Tibial artery (tissue), 4 donors: Measurements from ENCODE around the gene SNRK.

Experiments
- DNase-seq, 2 donors: peaks; one replicate each; pipeline ENCODE4 v3.0.0-alpha.2; 2019
- H3K27ac ChIP-seq, 2 donors: fragments of 200-600 bp; sonication (generic) in 1 of 2; 1 replicate in 1 of 2; 2 replicates in 1 of 2; pipeline ENCODE4 v1.5.1; 2018 to 2019; ENCODE audit warnings: mild to moderate bottlenecking in 1 of 2
- H3K27me3 ChIP-seq, 2 donors: fragments of 200-600 bp; sonication (generic) in 1 of 2; one replicate each; pipeline versions ENCODE4 v1.5.1 to v1.6.0; 2016 to 2019
- H3K36me3 ChIP-seq, 3 donors: fragments of 200-600 bp; sonication (generic) in 2 of 3; one replicate each; pipeline ENCODE4 v1.5.1; 2016 to 2019; ENCODE audit warnings: mild to moderate bottlenecking in 2 of 3
- H3K4me1 ChIP-seq, 4 donors: fragments of 200-600 bp; sonication (generic) in 2 of 4; 1 replicate in 3 of 4; 2 replicates in 1 of 4; pipeline ENCODE4 v1.5.1; 2016 to 2019
- H3K4me3 ChIP-seq, 2 donors: fragments of 200-600 bp; sonication (generic) in 1 of 2; 1 replicate in 1 of 2; 2 replicates in 1 of 2; pipeline ENCODE4 v1.5.1; 2018 to 2019; ENCODE audit warnings: mild to moderate bottlenecking in 2 of 2
- H3K9me3 ChIP-seq, 3 donors: fragments of 200-600 bp; sonication (generic) in 1 of 3; one replicate each; pipeline ENCODE4 v1.5.1; 2016 to 2019
- intact Hi-C: fragments of 100-400 bp; cut with DNase I; formaldehyde crosslinking; loops from one replicate; pipeline ENCODE4 v1.15.0; 2023; ENCODE audit warnings: low total_unique reads
- TF ChIP-seq, protein P1 (sequence below), 2 experiments: fragments of 200-600 bp in 1 of 2; fragments of 450-650 bp in 1 of 2; IDR thresholded peaks; one replicate each; pipeline ENCODE4 v1.5.1; 2017 to 2019; ENCODE audit warnings: antibody characterized with exemption in 2 of 2, mild to moderate bottlenecking in 1 of 2, moderate library complexity in 1 of 2

The SNRK gene

DNA sequence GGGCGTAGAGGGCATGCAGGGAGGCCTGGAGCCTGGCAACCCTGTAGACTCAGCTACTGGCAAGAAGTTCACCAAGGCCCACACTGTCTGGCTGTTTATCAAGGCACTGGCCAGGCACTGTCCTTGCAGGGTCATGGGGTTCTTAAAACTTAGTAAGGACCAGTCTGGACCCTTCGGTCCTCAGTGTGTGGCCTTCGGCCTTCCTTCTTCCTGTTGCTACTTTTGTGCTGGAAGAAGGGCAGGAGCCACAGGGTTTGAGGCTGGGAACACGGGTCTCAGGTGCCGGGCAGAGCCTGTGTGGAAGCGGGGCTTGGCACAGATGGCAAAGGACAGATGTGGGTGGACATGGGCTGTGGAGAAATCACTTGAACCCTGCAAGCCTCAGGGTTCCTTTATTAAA, 76.6 kb downstream of the SNRK start:
- DNase-seq: no peak
- Histone ChIP-seq H3K4me1 (peaks cover 0 to 16% (median 10%) of the 10 kb centered on the region in 4 donors), H3K4me3 (no peak overlapping the region), H3K27ac (no peak overlapping the region), H3K27me3 (no peaks in the 10 kb centered on the region), H3K9me3 (no peaks in the 10 kb centered on the region), H3K36me3 (peaks cover 0 to 25% (median 8%) of the 10 kb centered on the region in 3 donors)
- intact Hi-C loops: no loop called here
- TF ChIP-seq, protein P1, sequence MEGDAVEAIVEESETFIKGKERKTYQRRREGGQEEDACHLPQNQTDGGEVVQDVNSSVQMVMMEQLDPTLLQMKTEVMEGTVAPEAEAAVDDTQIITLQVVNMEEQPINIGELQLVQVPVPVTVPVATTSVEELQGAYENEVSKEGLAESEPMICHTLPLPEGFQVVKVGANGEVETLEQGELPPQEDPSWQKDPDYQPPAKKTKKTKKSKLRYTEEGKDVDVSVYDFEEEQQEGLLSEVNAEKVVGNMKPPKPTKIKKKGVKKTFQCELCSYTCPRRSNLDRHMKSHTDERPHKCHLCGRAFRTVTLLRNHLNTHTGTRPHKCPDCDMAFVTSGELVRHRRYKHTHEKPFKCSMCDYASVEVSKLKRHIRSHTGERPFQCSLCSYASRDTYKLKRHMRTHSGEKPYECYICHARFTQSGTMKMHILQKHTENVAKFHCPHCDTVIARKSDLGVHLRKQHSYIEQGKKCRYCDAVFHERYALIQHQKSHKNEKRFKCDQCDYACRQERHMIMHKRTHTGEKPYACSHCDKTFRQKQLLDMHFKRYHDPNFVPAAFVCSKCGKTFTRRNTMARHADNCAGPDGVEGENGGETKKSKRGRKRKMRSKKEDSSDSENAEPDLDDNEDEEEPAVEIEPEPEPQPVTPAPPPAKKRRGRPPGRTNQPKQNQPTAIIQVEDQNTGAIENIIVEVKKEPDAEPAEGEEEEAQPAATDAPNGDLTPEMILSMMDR (IDR thresholded peaks at IDR 0.05): no peak

DNA sequence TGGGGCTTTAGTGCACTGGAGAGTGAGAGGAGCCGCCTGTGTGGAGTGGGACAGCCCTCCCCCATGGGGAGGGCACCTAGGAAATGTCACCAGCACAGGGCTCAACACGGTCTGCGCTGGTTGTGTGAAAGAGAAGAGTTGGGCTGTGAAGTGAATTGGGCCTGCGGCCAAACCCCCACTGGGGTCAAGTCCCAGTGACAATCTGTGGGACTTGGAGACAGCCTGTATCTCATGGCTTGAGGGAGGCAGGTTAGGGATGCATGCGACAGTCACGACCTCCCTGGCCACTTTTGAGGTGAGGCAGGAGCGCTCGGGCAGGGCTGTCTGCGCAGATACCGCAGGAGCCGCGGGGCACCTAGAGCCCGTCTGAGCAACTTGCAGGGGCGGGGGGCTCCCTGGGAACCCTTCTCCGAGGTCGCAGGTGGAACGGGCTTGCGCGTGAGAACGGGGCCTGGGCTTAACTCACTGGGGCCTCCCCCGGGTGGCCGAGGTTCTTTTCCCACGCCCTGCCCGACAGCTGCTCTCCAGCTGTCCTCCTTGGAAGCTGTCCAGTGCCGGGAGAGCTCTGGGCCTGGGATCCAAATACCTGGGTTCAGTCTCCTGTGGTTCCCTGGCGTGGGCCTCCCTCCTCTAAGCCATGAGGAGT, 77.4 kb downstream of the SNRK start:
- peaks cover 0 to 16% (median 10%) of the 10 kb centered on the region in 4 donors for H3K4me1 ChIP-seq
- H3K9me3 ChIP-seq: no peaks in the 10 kb centered on the region
- intact Hi-C loops: no loop called here
- no peaks in the 10 kb centered on the region for H3K27me3 ChIP-seq
- TF ChIP-seq, protein P1 (IDR thresholded peaks at IDR 0.05): no peak
- no peak for DNase-seq
- peaks cover 0 to 25% (median 8%) of the 10 kb centered on the region in 3 donors for H3K36me3 ChIP-seq
- H3K4me3 ChIP-seq: no peak overlapping the region
- no peak overlapping the region for H3K27ac ChIP-seq

DNA sequence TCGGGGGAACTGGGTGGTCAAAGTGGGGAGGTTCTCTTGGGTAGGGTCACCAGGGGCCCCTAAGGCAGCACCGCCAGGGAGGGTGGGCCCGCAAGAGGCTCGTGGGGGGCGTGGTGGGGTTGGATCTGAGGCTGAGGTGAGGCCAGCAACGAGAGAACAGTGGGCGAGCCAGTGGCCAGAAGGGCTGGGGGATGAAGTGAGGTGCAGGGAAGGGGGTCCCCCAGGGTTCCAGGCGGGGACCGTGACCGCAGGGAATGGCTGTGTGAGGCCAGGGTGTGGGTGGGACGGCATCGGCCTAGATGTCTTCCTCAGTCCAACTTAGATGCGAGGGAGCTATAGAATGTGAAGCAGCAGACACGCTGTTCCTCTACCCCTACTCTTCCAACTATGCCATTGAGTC, 78.2 kb downstream of the SNRK start:
- TF ChIP-seq, protein P1 (IDR thresholded peaks at IDR 0.05): no peak
- peaks cover 0 to 16% (median 10%) of the 10 kb centered on the region in 4 donors for H3K4me1 ChIP-seq
- peaks cover 0 to 25% (median 8%) of the 10 kb centered on the region in 3 donors for H3K36me3 ChIP-seq
- H3K27ac ChIP-seq: no peak overlapping the region
- no peak for DNase-seq
- H3K27me3 ChIP-seq: no peaks in the 10 kb centered on the region
- intact Hi-C loops: no loop called here
- H3K9me3 ChIP-seq: no peaks in the 10 kb centered on the region
- no peak overlapping the region for H3K4me3 ChIP-seq

DNA sequence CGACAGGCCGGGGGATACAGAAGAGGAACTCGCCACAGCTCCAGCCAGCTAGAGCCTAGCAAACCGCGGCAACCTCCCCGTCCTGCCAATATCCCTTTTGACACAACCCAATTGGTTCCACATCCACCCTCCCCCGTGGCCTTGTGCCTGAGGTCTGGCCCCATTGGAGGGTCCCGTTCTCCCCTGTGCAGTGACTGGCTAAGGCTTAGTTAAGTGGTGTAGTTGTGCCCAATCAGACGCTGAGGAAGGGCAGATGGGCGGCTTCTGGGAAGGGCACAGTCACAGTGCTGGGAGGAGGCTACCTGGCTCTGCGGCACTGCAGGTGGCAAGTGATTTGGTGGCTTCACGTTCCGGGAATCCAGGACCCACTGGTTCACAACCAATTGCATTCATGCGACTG, 78.6 kb downstream of the SNRK start:
- H3K4me1 ChIP-seq: peaks cover 0 to 16% (median 10%) of the 10 kb centered on the region in 4 donors
- TF ChIP-seq, protein P1 (IDR thresholded peaks at IDR 0.05): no peak
- H3K9me3 ChIP-seq: no peaks in the 10 kb centered on the region
- no peak for DNase-seq
- H3K4me3 ChIP-seq: no peak overlapping the region
- peaks cover 0 to 25% (median 8%) of the 10 kb centered on the region in 3 donors for H3K36me3 ChIP-seq
- no peak overlapping the region for H3K27ac ChIP-seq
- no peaks in the 10 kb centered on the region for H3K27me3 ChIP-seq
- intact Hi-C loops: no loop called here

DNA sequence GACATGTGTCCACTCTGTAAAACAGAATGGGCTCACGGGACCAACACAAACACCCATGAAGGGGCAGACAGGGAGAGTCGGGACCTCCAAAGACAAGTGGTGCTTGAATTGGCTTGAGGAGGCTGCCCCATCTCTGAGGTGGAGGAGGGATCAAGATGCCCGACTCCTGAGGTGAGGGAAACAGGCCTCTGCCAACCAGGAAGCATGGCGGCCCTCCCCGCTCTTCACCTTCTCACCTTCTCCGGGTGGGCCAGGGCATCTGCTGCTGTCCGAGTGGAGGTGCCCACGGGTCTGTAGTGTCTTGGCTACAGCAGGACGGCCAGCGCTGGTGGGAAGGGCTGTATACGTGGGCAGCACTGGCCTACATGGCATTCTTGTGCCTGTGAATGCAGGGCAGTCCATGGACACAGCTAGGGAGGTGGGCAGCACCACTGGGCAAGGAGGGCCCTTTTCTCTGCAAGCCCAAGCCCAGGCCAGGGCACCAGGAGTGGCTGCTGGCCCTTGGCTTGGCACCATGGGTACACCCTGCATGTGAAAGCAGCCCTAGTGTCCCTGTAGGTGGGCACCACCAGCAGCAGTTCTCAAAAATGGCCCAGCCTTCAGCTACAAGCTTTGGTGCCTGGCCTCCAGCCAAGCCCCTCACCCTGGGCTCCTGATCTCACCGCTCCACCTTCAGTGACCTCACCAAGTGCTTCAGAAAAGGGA, 79.4 kb downstream of the SNRK start:
- Histone ChIP-seq H3K27ac (no peak overlapping the region), H3K27me3 (no peaks in the 10 kb centered on the region), H3K4me3 (no peak overlapping the region), H3K4me1 (peaks cover 0 to 15% (median 8%) of the 10 kb centered on the region in 4 donors), H3K36me3 (peaks cover 0 to 25% (median 8%) of the 10 kb centered on the region in 3 donors), H3K9me3 (no peaks in the 10 kb centered on the region)
- no peak for DNase-seq
- TF ChIP-seq, protein P1 (IDR thresholded peaks at IDR 0.05): no peak
- intact Hi-C loops: no loop called here
